ENCODE measurements around the gene NDUFA3.

- TF ChIP-seq, protein P1, sequence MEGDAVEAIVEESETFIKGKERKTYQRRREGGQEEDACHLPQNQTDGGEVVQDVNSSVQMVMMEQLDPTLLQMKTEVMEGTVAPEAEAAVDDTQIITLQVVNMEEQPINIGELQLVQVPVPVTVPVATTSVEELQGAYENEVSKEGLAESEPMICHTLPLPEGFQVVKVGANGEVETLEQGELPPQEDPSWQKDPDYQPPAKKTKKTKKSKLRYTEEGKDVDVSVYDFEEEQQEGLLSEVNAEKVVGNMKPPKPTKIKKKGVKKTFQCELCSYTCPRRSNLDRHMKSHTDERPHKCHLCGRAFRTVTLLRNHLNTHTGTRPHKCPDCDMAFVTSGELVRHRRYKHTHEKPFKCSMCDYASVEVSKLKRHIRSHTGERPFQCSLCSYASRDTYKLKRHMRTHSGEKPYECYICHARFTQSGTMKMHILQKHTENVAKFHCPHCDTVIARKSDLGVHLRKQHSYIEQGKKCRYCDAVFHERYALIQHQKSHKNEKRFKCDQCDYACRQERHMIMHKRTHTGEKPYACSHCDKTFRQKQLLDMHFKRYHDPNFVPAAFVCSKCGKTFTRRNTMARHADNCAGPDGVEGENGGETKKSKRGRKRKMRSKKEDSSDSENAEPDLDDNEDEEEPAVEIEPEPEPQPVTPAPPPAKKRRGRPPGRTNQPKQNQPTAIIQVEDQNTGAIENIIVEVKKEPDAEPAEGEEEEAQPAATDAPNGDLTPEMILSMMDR (IDR thresholded peaks at IDR 0.05), result no peak
- TF ChIP-seq, protein P2, sequence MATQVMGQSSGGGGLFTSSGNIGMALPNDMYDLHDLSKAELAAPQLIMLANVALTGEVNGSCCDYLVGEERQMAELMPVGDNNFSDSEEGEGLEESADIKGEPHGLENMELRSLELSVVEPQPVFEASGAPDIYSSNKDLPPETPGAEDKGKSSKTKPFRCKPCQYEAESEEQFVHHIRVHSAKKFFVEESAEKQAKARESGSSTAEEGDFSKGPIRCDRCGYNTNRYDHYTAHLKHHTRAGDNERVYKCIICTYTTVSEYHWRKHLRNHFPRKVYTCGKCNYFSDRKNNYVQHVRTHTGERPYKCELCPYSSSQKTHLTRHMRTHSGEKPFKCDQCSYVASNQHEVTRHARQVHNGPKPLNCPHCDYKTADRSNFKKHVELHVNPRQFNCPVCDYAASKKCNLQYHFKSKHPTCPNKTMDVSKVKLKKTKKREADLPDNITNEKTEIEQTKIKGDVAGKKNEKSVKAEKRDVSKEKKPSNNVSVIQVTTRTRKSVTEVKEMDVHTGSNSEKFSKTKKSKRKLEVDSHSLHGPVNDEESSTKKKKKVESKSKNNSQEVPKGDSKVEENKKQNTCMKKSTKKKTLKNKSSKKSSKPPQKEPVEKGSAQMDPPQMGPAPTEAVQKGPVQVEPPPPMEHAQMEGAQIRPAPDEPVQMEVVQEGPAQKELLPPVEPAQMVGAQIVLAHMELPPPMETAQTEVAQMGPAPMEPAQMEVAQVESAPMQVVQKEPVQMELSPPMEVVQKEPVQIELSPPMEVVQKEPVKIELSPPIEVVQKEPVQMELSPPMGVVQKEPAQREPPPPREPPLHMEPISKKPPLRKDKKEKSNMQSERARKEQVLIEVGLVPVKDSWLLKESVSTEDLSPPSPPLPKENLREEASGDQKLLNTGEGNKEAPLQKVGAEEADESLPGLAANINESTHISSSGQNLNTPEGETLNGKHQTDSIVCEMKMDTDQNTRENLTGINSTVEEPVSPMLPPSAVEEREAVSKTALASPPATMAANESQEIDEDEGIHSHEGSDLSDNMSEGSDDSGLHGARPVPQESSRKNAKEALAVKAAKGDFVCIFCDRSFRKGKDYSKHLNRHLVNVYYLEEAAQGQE (IDR thresholded peaks at IDR 0.05; ENCODE audit: insufficient read depth in 1 of 2, low read depth in 2 of 2, low read length in 1 of 2), result no peak
- TF ChIP-seq POLR2AphosphoS5 (IDR thresholded peaks at IDR 0.05; ENCODE audit: low read depth, low read length), result no peak
Measured at GRCh38 chr19:54128441-54128725, 25.7 kb downstream of the NDUFA3 start.

All from Panc1 (cell line).